GM18868 (cell line): Measurements from ENCODE around the gene ONECUT3.
"Not testable (repeated sequence)": the region's sequence is repeated elsewhere in the genome, so short reads cannot be mapped to it uniquely, and the experiment has no call there.

Experiments
- ATAC-seq: cut with Tn5 transposase; IDR thresholded peaks from one replicate; pipeline ENCODE4 v1.9.1; 2021; ENCODE audit warnings: mild to moderate bottlenecking, moderate library complexity; ENCODE audit not compliant: unreplicated experiment

The ONECUT3 gene

DNA sequence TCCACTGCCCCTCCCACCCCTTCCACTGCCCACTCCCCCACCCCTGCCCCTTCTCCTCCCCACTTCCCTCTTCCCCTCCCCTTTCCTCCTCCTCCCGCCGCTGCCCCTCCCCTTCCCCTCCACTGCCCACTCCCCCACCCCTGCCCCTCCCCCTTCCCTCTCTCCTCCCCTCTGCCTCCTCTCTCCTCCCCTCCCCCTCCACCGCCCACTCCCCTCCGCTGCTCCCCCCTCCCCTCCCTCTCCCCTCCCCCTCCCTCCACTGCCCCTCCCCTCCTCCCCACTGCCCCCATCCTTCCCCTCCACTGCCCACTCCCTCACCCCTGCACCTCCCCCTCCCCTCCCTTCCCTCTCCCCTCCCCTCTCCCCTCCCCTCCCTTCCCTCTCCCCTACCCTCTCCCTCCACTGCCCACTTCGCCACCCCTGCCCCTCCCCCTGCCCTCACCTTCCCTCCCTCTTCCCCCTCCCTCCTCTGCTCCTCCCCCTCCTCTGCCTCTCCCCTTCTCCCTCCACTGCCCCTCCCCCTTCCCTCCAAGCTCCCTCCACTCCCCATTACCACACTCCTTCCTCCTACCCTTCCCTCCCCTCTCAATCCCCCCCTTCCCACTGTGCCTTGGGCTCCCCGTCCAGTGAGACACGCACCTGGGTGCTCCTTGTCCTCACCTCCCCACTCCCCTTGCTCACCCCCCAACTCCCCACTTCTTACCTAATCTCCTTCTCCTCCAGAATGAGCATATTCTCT, 36.9 kb downstream of the ONECUT3 start:
- no peak for ATAC-seq

DNA sequence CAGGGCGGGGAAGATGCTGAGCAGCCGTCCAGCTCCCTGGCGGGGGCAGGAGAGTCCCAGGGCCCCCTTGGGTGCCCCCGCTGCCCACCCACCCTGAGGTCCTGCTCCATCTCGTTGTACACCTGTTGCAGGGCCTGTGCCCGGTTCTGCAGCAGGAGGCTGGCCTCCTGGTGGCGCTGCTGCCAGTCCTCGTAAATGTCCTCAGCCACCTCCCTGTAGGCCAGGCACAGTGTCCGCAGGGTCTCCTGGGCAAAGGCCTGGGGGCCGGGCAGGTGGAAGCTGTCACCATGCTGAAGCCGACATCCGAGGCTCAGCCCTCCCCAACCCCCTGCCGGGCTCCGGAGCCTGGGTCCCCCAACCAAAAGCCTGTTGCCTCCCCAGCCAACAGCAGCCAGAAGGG, 38.6 kb downstream of the ONECUT3 start:
- ATAC-seq: no peak

- ATAC-seq: no peak
Observed at GRCh38 chr19:1794424-1795172, 41.3 kb downstream of the ONECUT3 start.

DNA sequence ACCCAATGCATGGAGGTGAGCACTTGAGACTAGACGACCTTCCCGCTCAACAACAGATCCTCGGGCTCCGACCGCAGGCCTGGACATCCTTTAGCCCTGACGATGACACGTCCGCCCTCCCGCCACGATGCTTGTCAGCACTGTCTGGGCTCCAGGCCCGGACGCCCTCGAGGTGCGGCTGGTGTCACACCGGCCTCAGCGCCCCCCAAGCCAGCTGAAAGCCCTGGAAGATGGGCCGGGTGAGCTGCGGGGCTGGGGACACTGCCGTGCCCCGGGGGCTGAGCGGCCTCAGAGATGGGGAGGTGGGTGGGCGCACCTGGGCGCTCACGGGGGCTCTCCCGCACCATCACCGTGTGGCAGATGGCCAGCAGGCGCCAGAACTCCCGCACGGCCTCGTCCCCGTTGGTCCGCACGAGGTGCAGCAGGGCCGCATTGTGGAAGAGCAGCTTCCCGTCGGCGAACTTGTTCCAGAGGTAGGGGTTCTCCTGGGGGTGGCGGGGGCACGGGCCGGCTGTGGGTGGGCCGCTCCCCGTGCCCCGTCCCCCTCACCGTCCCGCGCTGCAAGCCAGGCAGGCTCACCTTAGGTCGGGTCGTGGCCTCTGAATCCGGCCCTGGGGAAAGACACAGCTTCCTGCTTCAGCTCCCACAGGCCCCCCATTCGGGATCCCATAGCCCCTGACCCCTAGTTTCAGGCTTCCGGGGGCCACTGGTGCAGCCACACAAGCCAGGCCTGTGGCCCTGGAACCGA, 43.3 kb downstream of the ONECUT3 start:
- ATAC-seq: no peak

DNA sequence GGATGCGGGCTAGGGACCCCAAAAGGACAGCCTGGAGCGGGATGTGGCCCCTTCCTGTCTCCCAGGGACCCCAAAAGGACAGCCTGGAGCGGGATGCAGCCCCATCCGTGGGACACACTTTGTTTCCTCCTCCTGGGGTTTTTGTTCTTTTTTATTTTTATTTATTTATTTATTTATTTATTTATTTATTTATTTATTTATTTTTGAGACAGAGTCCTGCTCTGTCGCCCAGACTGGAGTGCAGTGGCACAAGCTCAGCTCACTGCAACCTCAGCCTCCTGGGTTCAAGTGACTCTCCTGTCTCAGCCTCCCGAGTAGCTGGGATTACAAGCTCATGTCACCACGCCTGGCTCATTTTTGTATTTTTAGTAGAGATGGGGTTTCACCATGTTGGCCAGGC, 44.0 kb downstream of the ONECUT3 start:
- ATAC-seq: not testable (repeated sequence)

DNA sequence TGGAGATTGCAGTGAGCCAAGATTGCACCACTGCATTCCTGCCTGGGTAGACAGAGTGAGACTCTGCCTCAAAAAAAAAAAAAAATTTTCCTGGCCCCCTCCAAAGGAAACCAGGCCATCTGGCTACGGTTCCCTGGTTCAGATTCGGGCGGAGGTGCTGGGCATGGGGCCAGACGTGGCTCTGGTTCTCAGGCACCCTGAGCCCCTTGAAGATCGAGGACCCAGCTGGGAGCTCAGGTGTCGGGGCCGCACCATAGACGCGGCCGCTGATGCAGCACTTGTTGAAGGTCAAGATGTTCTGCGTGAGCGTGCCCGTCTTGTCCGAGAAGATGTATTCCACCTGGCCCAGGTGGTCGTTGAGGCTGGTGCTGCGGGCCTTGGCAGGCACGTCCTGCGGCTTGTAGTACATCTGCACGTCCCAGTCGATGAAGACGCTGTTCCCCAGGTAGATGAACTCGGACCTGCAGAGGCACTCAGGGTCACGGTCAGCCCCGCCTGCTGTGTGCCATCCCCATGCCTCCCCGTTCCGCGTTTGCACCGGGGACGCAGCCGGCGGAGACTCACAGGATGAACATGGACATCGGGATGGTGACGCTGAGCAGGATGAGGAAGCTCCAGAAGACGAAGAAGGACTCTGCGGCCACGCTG, 46.5 kb downstream of the ONECUT3 start:
- no peak for ATAC-seq

DNA sequence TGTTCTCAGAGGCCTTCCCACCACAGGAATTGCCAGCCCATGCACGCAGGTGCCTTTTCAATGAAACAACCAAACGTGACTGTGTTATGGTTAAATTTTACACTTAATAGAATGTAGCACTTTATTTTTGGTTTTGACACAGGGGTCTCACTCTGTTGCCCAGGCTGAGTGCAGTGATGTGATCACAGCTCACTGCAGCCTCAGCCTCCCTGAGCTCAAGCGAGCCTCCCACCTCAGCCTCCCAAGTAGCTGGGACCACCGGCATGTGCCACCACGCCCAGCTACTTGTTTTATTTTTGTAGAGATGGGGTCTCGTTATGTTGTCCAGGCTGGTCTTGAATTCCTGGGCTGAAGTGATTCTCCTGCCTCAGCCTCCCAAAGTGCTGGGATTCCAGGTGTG, 51.6 kb downstream of the ONECUT3 start:
- no peak for ATAC-seq

DNA sequence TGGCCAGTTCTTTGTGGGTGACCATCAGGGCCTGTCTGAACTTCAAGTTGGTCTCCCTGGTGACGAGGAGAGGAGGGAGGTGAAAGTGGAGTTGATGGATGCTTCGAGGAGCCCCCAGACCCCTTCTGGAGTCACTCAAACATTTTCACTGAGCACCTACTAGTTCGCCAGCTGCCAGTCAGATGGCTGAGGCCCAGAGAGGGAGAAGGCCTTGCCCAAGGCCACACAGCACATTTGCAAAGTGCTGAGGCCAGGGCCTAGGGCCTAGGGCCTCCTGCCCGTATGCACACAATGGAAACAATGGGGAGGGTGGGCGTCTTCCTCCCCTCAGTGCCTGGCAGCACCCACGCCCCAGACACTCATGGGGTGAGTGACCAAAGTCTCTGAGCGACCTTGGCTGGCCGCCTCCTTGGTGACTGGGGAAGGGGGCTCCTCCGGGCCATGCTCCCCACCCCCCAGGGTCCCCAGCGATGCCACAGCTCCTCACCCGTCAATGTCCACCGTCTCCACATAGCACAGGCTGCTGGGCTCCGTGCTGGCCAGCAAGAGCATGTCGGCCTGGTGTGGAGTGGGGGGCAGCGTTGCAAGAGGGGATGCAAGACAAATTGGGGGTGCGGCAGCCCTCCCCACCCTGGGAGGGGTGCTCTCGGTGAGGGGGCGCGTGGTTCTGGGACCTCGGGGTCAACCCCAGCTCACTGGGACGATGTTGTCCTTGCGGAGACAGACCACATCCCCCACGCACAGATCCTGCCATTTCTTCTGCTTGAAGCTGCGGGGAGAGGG, 52.3 kb downstream of the ONECUT3 start:
- no peak for ATAC-seq

GRCh38 chr19:1806184-1807029, 53.1 kb downstream of the ONECUT3 start:
- ATAC-seq: no peak

GRCh38 chr19:1807030-1807694, 53.9 kb downstream of the ONECUT3 start:
- ATAC-seq: no peak

DNA sequence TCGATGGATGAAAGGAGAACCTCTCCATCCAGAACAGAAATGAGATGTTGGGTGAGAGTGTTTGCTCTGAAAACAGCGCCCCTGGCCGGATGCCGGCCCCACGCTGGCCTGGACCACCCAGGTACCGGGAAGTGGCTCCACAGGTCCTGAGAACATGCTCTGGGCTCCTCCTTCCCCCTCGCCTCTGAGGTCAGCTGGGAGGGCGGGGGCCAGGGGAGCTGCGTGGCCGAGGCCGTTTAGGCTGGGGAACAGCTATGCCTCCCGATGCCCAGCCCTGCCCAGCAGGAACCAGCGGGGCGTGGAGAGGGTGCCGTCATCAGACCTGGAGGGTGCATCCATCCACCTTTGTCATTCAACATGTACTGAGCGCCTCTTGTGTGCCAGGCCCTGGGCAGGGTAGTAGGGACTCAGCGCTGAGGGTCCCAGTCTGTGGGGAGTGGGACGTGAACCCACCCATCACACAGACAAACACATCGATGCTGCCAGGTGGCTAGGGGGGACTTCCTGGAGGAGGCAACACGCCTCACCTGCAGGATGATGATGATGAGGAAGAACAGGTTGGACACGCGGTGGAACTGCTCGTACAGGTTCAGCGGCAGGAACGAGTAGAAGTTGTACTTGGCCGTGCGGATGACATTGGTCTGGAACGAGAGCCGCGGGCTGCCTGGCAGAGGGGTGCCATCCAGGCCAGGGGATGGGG, 54.5 kb downstream of the ONECUT3 start:
- ATAC-seq: no peak

DNA sequence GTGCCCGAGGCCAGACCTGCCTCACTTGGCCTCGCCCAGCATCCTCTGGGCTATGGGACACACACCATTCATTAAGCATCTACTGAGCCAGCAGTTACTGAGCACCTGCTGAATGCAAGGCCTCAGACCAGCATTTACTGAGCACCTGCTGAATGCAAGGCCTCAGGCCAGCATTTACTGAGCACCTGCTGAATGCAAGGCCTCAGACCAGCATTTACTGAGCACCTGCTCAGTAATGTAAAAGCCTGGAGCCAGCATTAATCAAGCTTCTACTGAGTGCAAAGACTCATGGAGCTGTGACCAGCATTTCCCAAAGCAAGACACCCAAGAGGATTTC, 55.1 kb downstream of the ONECUT3 start:
- ATAC-seq: no peak

DNA sequence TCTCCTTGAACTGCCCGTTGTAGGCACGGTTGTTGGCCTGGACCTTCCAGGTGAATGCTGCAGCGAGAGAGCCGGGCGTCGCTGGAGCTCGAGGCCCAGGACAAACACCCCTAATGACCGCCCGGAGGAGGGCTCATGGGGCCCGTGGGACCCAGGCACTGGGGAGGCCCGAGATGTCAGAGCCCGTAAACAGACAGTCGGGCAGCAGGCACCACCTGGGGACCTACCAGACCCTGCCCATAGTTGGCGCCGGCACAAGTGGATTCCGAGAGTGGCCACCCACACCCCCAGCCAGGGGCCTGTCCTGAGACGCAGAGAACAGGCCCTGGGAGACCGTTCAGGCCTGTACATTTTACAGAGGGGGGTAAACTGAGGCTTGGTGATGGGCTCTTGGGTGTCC, 56.4 kb downstream of the ONECUT3 start:
- ATAC-seq: no peak

DNA sequence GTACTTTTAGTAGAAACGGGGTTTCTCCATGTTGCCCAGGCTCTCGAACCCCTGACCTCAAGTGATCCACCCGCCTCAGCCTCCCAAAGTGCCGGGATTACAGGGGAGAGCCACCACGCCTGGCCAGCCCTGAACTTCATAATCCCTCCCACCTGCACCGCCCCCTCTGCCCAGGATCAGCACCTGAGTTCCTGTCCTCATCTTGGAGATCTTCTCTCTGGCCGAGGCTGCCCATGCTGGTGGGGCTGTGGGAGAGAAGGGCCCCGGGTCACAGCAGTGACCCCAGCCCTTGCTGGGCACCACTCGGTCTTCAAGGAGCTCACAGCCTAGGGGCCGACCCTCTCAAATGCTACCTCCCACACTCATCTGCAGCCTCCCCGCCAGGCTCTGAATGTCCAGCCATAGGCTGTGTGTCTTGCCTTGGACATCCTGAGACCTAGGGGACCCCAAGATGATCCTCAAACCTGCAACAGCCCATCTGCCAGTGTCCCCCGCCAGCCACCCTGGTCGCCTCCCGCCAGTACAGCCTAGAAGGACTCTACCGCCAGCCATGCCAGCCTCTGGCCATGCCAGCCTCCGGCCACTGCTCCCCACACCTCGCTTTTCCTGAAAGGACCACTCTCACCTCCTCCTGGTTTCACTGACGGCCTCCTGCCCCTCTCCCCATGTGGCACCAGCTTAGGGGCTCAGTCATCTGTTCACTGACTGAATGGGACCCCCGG, 57.3 kb downstream of the ONECUT3 start:
- no peak for ATAC-seq

DNA sequence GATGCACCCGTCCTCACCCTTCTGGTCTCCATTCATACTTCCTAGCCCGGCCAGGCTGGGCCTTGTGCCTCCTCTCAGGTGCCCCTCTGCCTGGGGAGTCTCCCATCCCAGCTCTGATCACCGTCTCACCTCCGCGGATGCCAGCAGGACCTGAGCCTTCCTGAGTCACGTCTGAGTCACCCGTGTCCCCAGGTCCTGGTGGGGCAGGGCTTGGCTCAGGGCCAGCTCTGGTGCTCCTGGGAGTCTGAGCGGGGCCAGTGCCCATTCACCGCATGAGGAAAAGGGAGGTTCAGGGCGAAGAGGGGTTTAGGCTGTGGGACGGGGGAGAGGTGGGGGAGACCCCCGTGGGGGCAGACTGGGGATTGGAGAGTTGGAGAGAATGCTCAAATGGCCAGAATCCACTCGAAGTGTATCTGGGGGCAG, 58.2 kb downstream of the ONECUT3 start:
- no peak for ATAC-seq

- ATAC-seq: peak; percentile 17
Observed at GRCh38 chr19:1811942-1812425, 58.7 kb downstream of the ONECUT3 start, which contains the start of gene ATP8B3. Gene ATP8B3 (minus strand): TSS chr19:1812276. CDS start chr19:1811736, 540 bp downstream.

DNA sequence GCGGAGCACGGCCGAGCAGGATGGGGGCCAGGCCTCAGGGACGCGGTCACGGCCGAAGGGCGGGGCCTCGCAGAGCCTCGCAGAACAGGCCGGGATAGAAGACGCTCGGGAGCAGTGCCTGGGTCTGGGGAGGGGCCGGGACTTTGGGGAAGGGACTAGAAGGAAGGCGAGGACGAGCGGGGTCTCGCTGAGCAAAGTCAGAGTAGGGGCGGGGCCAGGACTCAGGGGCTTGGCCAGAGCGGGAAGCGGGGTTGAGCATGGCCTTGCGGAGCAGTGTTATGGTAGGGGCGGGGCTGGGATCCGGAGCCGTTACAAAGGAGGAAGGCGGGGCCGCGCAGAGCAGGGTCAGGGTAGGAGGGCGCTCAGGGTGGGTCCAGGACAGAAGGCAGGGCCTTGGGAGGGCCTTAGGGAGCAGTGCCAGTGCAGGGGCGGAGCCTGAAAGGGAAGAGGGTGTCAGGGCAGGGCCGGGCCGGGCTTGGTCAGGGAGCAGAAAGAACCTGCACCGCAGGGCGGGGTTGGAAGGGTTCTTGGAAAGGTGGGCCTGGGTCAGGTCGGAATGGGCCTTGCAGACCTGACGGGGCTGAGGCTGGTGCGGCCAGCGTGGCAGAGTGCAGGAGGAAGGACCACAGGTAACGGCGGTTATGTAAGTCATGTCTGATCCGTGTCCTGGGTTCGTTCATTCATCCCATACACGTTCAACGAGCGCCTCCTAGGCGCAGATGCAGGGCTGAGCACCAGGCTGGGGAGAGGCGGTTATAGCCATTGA, 59.3 kb downstream of the ONECUT3 start:
- peak; percentile 68 for ATAC-seq
